Suppressor macrophage (primary cell): ENCODE measurements around the gene ADH1C.
"Not testable (repeated sequence)": the region's sequence is repeated elsewhere in the genome, so short reads cannot be mapped to it uniquely, and the experiment has no call there.

Source experiments
- DNase-seq, 4 experiments: peaks; one replicate each; pipeline ENCODE4 v3.0.0-alpha.2; 2020 to 2022
- total RNA-seq, 17 experiments: gene quantifications; one replicate each; lab custom pipeline; 2026; ENCODE audit warnings: mixed read lengths in 6 of 17, inconsistent platforms in 3 of 17; lab: John Stamatoyannopoulos, UW

ADH1C gene
- 0 to 1.4 (median 0) reads per million in 17 experiments for total RNA-seq

- DNase-seq, result no peak
Measured at GRCh38 chr4:99352602-99353537, at the start of gene ADH1C. TSS of gene ADH1C (minus strand) at chr4:99352746. CDS start at chr4:99352675, 71 bp downstream.

GRCh38 chr4:99400831-99401230, 48.3 kb upstream of the ADH1C start:
- DNase-seq, result no peak

GRCh38 chr4:99399017-99399416, 46.5 kb upstream of the ADH1C start:
- no peak for DNase-seq

GRCh38 chr4:99395595-99396364, 43.2 kb upstream of the ADH1C start:
- no peak for DNase-seq

- no peak for DNase-seq
Measured at GRCh38 chr4:99394896-99395295, 42.4 kb upstream of the ADH1C start.

- no peak for DNase-seq
Measured at GRCh38 chr4:99390055-99390454, 37.5 kb upstream of the ADH1C start.

GRCh38 chr4:99389606-99390005, 37.1 kb upstream of the ADH1C start:
- DNase-seq, result no peak

- DNase-seq, result no peak
Measured at GRCh38 chr4:99383833-99384392, 31.4 kb upstream of the ADH1C start.

GRCh38 chr4:99383399-99383798, 30.9 kb upstream of the ADH1C start:
- DNase-seq, result no peak

GRCh38 chr4:99382745-99383360, 30.3 kb upstream of the ADH1C start:
- DNase-seq, result no peak

GRCh38 chr4:99381588-99382175, 29.1 kb upstream of the ADH1C start:
- no peak for DNase-seq

GRCh38 chr4:99379571-99379970, 27.0 kb upstream of the ADH1C start:
- no peak for DNase-seq

GRCh38 chr4:99378876-99379275, 26.3 kb upstream of the ADH1C start:
- no peak for DNase-seq

GRCh38 chr4:99377341-99377740, 24.8 kb upstream of the ADH1C start:
- not testable (repeated sequence) for DNase-seq

GRCh38 chr4:99372464-99372863, 19.9 kb upstream of the ADH1C start:
- DNase-seq, result not testable (repeated sequence)

GRCh38 chr4:99367817-99368216, 15.3 kb upstream of the ADH1C start:
- DNase-seq, result not testable (repeated sequence)

- no peak for DNase-seq
Measured at GRCh38 chr4:99366491-99366890, 13.9 kb upstream of the ADH1C start.

- no peak for DNase-seq
Measured at GRCh38 chr4:99362768-99363167, 10.2 kb upstream of the ADH1C start.

- no peak for DNase-seq
Measured at GRCh38 chr4:99361899-99362275, 9.3 kb upstream of the ADH1C start.

- no peak for DNase-seq
Measured at GRCh38 chr4:99361268-99361898, 8.8 kb upstream of the ADH1C start.

- DNase-seq, result no peak
Measured at GRCh38 chr4:99359480-99360204, 7.1 kb upstream of the ADH1C start.
